Measurements from ENCODE around the gene RPTOR.
"Not testable (repeated sequence)": the region's sequence is repeated elsewhere in the genome, so short reads cannot be mapped to it uniquely, and the experiment has no call there.

The RPTOR gene

DNA sequence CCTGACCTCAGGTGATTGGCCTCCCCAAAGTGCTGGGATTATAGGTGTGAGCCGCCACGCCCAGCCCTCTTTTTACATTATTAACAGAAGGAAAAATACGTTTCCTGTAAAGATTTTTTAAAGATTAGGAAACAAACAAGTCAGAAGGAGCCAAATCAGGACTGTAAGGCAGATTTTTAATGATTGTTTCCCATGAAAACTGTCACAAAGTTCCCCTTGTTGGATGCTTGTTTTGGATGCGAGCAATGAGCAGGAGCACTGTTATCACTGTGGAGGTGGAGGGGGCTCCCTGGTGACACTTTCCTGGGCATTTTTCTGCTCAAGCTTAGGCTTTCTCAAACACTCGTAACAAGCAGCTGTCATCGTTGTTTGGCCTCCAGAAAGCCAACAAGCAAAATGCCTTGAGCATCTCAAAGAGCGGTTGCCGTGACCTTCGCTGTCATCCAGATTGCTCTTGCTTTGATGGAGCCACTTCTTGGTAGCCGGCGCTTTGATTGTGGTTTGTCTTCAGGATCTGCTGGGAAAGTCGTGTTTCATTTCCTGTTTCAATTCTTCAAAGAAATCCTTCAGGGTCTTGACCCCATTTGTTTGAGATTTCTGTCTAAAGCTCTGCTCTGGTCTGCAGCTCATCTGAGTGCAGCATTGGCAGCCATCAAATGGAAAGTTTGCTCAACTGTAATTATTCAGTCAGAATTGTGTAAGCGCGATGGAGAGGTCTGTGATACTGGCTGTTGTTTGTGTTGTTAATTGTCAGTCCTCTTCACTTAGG, 128.7 kb downstream of the RPTOR start:
- DNase-seq: no peak

DNA sequence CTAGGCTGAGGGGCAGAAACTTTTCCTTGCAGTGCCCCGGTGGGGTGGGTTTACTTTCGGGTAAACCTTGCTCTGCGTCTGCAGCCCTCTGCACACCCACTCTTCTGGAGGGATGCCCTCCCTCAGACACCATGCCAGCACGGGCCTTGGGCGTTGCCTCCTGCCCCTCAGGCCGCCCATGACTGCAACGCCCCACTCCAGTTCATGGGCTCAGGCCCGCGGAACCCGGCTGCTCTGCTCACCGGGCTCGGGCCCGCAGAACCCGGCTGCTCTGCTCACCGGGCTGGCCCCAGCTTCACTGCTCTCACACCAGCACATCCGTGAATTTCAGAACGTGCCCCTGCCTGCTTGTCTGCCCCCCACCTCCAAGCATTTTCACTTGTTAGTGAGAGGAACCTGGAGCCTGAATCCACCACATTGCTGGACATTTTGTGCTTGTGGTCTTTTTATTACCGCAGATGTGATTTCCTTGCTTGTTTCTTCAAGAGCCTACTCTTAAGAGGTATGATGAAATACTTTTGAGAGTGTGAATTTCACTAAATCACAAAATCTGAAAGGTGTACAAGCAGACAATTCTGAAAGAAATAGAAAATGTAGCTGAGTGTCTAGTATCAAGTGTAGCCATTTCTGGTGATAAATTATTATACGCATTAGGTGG, 130.9 kb downstream of the RPTOR start:
- no peak for DNase-seq

DNA sequence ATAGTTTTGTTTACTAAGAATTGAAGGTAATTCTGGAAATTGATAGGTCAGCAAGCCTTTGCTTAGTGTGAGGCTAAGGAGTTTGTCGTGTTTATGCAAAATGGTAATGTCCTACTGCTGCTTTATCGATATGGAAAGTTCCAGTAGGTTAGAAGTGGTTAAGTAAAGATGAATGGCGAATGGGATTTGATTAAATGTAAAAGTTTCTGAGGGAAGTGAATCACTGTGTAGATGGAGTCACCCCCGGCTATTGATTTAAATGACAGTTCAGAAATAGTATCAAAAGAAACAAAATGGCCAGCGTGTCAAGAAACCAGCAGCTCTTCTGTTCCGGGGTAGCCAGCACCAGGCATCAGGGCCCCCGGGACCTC, 131.4 kb downstream of the RPTOR start:
- no peak for DNase-seq

DNA sequence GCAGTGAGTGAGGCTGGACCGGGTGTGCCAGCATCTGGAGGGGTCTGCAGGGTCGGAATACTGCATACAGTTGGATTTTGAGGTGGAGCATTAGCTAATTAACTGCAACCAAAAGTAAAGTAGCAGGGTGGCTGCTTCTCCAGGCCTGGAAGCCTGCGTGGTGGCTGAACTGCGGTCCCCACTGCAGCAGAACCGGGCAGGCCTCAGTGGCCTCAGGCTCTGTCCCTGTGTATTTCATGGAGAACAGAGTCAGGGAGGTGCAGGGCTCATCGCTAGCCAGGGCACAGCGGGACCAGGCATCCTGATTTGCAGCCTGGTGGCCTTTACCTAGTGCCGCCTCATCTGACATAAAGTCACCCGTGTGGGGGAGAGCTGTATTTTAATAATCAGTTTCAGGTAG, 131.9 kb downstream of the RPTOR start:
- no peak for DNase-seq

DNA sequence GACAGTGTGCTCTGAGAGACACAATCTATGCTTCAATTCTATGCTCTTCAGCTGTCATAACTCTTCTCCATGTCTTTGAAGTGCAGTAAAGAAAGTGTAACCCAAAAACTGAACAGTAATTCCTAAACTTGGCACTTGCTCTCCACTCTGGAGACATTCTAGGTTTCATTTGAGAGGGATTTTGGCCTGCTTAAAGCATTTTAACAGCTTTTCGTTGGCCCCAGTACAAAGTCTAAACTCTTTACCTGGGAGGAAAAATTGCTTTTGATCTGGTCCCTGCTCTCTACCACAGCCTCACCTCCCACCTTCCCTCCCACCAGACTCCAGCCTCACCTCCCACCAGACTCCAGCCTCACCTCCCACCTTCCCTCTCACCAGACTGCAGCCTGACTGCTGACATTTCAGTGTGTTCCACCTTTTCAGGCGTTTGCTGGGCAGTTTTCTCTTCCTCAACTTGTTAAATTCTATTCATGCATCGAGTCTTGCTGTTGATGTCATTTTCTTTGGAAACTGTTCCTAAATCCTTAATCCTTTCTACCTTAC, 132.6 kb downstream of the RPTOR start:
- no peak for DNase-seq

DNA sequence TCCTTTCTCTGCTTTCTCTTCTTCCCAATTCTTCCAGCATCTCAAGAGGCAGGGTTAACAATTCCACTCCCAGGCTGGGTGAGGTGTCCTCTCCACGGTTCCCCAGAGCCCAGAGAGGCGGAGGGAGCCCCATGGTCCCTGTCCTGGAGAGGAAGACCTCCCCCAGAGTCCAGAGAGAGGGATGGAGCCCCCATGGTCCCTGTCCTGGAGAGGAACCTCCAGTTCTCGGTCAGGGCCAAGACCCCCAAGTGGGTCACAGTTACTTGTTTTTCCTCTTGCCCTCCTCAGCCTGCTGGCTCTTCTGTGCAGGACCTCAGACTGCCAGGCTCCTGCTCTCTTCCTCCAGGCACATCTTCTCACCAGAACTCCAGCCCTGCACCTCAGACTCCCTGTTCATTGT, 135.2 kb downstream of the RPTOR start:
- no peak for DNase-seq

DNA sequence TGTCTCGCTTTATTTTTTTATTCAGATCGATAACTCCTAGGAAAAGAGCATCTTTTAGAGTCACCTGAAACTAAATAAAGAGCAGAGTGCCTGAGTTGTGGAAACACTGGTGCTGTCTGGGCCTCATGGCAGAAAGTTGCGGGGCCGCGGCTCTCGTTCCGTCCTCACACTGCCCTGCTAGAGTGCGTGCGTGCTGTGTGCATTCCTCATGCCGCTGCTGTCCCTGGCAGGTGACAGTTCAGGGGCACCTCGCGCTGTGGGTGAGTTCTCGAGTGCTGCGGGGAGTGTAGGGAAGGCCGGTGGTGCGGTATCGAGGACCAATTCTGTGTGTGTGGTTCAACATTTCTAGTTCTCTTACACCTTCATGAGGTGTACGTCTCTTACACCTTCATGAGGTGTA, 136.6 kb downstream of the RPTOR start:
- no peak for DNase-seq

DNA sequence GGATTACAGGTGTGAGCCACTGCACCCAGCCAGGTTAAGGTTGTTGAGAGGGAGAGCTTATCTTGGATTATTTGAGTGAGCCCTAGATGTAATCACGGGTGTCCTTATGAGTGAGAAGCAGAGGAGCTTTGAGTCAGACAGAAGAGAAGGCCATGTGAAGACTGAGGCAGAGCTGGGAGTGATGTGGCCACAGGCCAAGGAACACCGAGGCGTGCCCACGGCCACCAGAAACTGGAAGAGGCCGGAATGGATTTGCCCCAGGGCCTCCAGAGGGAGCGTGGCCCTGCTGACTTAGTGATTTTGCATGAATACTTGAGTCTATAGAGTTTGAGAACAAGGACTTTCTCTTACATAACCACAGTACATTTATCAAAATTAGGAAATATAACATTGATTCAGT, 137.7 kb downstream of the RPTOR start:
- no peak for DNase-seq

DNA sequence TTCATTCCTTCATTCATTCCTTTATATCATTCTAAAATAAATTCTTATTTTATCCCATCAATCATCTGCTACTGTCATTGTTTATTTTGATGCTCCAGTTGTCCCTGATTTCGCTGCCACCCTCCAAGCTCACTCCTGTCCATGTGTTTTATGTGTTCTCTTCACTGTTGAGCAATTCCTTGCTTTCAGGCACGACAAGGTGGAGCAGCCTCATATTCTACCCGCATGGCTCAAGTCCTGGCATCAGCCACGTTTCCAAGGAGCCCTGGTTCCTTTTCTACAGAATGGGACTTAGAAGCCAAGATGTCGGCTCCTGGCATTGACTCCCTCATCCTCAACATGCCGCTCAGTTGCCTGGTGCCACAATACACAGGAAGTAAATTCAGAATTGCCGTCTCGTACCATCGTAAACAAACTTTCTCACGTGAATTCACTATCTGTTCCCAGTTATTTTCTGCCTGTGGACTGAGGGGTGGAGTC, 139.0 kb downstream of the RPTOR start:
- DNase-seq: no peak

DNA sequence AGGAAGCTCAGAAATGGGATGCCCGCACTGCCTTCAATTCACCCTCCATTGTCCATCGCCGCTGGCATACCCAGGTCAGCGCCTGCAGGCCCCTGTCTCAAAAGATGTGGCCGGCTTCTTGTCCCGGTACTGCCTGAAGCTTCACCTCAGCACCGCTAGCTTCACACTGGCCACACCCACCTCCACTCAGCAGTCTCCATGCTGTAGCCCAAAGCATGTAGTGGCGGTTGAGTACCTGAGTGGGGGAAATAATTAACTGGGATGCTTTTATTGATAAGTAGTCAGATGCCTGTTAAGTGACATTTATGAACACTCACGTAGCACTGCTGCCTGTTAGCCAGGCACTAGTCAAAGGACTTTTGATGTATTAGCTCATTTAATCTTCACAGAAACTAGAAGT, 143.2 kb downstream of the RPTOR start:
- no peak for DNase-seq

DNA sequence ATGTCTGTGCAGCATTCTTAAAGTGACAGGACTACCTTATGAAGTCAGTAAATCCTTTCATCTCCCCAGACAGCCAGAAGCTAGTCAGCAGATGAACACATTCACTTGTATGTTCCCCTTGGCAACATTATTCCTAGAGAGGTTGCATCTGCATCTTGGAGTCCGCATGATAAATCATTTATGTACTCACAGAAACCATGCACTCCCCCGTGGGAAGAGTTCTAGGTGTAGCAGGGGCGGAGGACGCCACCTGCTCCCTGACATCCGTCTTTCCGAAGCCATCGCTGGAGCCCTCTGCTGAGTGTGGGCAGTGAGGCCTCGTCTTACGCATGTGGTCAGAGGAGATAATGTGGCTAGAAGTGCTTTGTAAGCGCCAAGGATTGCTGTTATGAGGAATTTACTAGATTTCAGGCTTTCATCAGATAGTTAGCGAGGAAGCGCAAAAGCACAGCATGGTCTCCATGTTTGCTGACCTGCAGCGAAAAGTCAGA, 144.5 kb downstream of the RPTOR start:
- DNase-seq: no peak

DNA sequence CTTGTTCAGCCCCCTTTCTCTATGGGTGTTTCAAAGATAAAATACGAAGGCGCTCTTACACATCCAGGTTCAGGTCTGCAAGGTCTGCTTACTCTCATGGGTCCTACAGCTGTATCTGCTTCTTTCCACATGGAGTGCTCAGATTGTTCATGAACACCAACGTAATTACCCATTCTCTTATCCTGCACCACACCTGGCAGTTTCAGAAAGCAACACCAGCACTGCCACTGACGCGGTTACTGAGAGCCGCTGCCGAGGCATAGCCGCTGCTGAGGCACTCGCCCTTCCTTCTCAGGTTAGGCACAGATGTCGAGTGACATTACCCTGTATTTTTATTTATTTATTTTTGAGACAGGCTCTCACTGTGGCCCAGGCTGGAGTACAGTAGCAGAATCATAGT, 147.1 kb downstream of the RPTOR start:
- no peak for DNase-seq

DNA sequence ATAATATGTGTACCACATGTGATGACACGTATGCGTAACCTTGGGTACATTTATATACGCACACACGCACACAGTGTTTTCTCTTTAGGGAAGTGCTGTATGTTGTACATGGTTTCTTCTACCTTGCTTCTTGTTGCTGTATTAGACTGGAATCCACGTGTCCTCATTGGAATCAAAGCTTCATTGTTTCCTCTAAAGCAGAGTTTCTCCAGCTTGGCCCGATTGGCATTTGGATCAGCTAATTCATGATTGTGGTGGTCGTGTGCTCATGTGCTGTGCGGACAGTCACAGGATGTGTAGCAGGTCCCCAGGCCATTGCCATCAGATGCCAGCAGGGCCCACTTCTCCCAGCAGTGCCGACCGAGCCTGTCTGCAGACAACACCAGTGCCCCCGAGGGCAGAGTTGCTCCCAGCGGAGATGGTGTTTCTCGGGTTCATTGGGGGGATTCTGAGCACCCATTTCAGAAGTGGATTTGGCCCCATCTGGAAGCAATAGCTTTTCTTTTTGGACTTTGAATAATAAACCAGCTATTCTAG, 148.4 kb downstream of the RPTOR start:
- no peak for DNase-seq

DNA sequence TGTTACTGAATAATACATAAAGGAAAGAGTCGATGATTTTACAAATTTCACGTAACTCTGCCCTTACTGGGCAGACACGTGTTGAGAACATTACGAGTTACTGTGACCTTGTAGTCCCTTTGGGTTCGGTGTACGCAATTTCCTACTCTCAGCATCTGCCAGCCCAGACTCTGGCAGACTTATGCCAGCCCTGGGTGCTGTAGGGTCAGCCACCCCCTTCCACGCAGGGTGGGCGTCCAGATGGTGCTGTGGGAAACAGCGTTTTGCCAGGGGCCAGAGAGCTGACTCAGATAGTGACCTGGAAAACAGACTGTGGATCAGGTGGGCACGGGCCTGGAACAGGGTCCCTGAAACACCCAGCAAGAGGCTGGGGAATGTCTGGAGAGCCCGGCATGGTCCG, 148.9 kb downstream of the RPTOR start:
- no peak for DNase-seq

DNA sequence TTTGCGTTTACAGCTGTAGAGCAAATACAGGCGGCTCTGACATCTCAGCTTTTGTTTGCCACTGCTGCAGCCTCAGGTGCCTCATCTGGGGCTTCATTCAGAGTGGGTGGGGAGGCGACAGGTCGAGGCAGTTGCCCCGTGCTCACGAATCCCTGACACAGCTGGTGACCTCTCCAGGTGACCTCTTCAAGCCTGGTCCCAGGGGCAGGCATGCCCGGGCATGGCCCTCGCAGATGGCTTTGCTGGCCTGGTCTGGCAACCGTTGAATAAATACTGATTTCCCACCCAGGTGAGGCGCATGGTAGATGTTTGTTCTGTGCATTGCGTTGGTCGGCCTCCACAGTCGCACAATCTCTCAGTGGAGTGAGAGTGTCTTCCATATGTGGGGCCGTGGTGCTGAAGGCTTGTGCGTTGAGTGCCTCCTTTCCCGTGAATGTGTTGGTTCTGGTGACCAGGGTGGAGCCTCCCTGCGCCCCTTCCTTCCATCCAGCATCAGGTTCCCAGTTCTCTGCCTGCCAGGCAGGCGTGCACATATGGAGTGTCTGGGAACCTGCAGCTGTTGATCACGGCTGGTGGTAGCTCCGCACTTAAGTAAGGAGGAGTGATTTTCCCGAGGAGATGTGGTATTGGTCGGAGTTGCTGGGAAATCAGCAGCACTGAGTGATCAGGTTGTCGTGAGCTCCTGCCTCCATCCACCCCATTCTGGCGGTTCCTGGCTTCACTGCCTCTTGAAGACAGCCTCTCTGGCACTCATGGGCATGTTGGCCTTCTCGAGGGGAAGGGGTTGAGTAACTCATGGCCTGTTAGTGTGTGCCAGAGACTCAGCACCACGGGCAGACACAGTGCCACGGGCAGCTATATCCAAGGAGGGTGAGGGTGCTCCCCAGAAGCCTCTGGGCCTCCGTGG, 149.7 kb downstream of the RPTOR start:
- DNase-seq: no peak

DNA sequence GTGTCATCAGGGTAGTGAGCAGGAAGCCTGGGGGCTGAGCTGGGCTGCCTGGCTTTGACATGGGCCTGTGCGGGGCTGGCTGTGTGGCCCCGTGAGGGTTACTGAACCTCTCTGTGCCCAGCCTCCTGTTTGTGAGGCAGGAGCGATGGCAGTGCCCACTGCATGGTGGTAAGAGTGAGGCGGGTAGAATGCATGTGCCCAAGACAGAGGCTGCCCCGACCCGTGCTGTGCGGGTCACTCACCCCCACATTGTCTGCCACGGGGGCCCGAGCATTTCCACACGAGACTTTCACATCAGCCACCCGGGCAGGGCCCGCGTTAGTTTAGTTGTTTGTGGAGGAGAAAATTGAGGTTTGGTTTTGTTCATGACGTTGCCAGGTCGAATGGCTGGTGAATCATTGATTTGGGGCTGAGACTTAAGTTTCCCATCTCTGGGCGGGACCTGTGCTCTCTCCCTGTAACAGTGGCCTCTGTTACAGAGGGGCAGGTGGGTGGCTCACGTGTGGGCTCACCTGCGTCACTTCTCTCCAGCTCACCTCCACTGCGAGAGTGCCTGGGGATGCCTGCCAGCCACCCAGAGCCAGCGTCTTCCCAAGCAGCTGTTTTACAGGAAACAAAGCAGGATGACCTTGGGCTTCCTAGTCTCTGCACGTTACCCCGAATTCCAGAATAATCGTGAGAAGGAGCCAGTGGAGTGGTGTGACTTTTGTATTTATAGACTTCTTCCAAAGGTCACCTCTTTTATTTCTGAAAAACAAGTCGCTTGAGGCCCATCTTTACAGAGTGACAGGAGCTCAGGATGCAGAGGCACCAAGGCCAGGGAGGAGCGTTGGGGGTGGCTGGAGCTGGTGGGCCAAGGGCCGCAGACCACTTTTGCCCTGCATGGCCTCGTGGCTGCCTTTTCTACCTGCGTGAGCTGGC, 150.6 kb downstream of the RPTOR start:
- no peak for DNase-seq

DNA sequence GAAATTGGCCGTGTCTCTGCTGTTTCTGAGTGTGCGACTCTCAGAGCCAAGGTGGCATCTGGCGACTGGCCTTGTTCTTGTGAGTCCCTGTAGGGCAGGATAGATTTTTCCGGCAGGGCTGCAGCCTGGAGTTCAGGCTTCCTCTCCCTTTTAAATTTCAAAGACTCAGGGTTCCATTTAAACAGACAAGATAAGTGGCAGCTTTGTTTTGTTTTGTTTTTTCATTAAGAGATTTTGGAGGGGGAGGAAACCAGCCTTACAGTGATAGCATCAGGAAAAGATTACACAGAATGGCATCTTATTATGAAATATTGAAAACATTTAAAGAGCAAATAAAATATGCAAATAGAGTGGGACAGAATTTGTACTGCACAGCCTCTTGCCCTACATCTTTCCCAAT, 151.3 kb downstream of the RPTOR start:
- DNase-seq: no peak

DNA sequence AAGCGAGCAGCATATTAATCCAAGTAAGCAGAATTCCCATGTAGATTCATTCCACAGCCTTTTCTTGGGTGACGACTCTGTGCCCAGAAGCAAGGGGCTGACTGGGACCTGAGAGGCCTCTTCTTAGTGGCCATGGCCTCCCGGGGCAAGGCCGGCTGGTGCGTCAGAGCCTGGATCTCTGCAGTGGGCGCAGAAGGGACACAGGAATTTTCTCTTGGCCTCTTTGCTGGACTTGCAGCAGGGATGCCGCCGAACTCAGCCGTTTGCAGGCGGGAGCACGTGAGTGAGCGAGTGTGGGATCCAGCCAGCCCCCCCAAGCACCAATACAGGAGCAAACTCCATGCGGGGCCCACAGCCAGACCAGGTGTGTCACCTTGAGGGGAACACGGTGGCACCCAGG, 151.8 kb downstream of the RPTOR start:
- no peak for DNase-seq

DNA sequence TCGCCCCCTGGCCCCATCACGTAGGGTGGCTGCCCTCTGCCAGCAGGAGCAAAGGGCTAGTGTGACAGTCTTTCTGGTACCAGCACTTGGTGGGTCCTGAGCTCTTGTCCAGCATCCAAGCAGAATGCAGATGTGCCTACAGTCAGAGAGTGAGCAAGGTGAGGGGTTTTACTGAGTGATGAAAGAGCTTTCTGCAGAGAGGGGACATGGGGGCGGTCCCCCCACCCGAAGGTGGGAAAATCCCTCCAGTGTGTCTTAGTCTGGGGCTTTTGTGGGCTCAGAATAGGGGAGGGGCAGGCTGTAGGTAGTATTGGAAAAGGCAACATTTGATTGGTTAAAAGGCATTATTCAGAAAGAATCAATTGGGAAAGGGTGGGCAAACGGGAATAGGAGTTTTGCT, 152.3 kb downstream of the RPTOR start:
- no peak for DNase-seq

DNA sequence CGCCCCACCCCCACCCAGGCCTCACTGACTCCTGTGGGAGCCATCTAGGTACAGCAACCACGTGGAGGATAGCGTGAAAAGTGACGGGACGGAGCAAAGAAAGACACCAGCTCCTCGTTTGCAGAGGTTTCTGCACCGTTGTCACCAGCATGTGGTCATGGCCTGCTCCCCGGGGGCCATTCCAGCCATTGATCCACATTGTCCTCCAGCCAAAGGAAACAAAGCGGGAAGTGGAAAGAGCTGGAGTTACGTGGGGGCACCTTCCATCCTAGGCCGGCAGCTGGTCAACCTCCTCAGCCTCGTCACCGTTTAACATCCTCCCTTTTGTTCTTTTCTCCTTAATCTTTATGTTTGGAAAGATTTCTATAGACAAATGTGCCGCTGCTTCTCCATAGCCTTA, 153.7 kb downstream of the RPTOR start:
- DNase-seq: no peak

DNA sequence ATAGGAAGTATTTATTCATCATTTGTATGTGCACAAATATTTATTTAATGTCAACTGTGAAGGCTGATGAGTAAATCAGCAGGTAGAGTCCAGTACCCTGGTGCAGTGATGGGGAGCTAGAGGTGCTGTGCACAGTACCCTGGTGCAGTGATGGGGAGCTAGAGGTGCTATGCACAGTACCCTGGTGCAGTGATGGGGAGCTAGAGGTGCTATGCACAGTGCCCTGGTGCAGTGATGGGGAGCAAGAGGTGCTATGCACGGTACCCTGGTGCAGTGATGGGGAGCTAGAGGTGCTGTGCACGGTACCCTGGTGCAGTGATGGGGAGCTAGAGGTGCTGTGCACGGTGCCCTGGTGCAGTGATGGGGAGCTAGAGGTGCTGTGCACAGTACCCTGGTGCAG, 154.6 kb downstream of the RPTOR start:
- DNase-seq: not testable (repeated sequence)

DNA sequence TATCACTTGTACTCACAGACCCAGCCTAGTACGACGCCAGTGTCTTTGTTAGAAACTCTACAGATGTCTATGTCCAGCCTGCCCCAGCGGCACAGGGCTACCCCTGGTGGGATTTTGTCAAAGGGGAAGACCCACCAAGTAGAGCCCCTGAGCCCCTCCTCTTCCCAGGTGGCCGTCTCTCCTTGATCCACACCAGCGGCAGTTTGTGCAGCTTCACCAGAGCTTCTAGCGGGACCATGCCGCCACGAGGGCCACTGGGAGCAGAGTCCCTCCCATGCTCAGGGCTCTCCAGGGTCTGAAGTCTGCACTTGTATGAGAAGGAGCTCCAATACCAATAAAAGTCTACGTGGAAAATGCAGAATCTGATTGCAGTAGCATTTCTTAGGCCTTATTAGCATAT, 157.1 kb downstream of the RPTOR start:
- no peak for DNase-seq
